ENCODE results near the gene OMA1. TPM values are rescaled to one million over a fixed set of nuclear protein-coding genes. Genes with fewer than 3 reads are reported as not detected.

The OMA1 gene
- total RNA-seq, 3 donors from 2014 or later (not counting 1 experiment from before 2014, with no cell fraction given): 27.2 to 41.1 (median 31.2) TPM

DNA sequence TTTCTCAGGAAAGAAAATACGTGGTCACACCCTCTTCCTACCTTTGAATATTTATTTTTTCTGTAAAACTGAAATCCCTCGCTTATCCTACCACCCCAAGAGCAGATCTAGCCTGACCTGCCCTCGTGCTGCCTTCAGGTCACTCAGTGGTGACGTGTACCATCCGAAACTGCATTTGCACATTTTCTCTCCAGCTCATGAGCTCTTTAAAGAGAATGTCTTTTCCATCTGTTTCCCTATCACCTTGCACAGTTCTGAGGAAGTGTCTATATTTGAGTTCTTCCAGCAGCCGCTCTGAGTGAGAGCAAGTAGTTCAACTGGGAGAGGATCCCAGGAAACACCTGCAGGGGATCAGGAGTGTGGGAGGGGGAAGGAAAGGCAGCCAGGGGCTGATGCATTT, 91.7 kb downstream of the OMA1 start:
- intact Hi-C loops (cut with micrococcal nuclease): no loop called here
- Histone ChIP-seq H3K9me3 (ENCODE audit: control insufficient read depth, insufficient read depth, low read length) (no peaks in the 10 kb centered on the region), H3K27me3 (ENCODE audit: control insufficient read depth, insufficient read depth, low read length) (no peaks in the 10 kb centered on the region), H3K36me3 (ENCODE audit: control insufficient read depth, insufficient read depth, low read length) (no peaks in the 10 kb centered on the region), H3K4me1 (ENCODE audit: control insufficient read depth, insufficient read depth, low read length) (no peaks in the 10 kb centered on the region), H3K27ac (ENCODE audit: low read length) (no peak overlapping the region), H3K4me3 (ENCODE audit: low read length) (no peak overlapping the region)
- Mint-ChIP-seq H3K36me3 (no peaks in the 10 kb centered on the region), H3K27me3 (ENCODE audit: low read depth in 2 of 2) (peaks cover 0 to 7% of the 10 kb centered on the region in 2 donors), H3K4me1 (no peaks in the 10 kb centered on the region), H3K27ac (no peak overlapping the region), H3K9me3 (peaks cover 0 to 2% of the 10 kb centered on the region in 2 donors), H3K4me3 (no peak overlapping the region)
- ATAC-seq (no peak), DNase-seq (no peak)
- TF ChIP-seq, protein P1, sequence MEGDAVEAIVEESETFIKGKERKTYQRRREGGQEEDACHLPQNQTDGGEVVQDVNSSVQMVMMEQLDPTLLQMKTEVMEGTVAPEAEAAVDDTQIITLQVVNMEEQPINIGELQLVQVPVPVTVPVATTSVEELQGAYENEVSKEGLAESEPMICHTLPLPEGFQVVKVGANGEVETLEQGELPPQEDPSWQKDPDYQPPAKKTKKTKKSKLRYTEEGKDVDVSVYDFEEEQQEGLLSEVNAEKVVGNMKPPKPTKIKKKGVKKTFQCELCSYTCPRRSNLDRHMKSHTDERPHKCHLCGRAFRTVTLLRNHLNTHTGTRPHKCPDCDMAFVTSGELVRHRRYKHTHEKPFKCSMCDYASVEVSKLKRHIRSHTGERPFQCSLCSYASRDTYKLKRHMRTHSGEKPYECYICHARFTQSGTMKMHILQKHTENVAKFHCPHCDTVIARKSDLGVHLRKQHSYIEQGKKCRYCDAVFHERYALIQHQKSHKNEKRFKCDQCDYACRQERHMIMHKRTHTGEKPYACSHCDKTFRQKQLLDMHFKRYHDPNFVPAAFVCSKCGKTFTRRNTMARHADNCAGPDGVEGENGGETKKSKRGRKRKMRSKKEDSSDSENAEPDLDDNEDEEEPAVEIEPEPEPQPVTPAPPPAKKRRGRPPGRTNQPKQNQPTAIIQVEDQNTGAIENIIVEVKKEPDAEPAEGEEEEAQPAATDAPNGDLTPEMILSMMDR (IDR thresholded peaks at IDR 0.05): no peak
- 94% methylated on average over 6 of the region's 6 CpGs for WGBS (ENCODE audit: insufficient coverage)

DNA sequence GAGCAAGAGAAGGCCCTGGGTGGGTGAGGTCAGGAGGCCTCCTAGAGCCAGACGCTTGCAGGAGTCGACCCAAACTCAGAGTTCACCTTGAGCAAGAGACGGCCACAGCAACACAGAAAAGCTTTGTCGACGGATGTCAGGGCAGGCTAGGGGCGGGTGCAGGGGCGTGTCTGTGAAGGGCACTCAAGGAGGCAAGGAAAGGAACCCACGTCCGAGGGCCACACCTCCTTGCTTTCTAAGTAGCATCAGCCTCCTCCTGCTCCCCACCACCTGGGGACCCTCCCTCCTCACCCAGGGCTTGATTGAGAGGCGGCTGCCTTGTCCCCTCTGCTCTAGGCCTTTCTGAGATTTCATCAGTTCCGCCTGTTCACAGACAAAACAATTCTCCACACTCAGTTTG, 92.1 kb downstream of the OMA1 start:
- Mint-ChIP-seq H3K36me3 (no peaks in the 10 kb centered on the region), H3K4me1 (no peaks in the 10 kb centered on the region), H3K9me3 (peaks cover 0 to 2% of the 10 kb centered on the region in 2 donors), H3K27me3 (ENCODE audit: low read depth in 2 of 2) (peaks cover 0 to 7% of the 10 kb centered on the region in 2 donors), H3K27ac (no peak overlapping the region), H3K4me3 (no peak overlapping the region)
- DNase-seq (no peak), ATAC-seq (no peak)
- 88% methylated on average over 11 of the region's 11 CpGs for WGBS (ENCODE audit: insufficient coverage)
- intact Hi-C loops (cut with micrococcal nuclease): no loop called here
- Histone ChIP-seq H3K27ac (ENCODE audit: low read length) (no peak overlapping the region), H3K36me3 (ENCODE audit: control insufficient read depth, insufficient read depth, low read length) (no peaks in the 10 kb centered on the region), H3K27me3 (ENCODE audit: control insufficient read depth, insufficient read depth, low read length) (no peaks in the 10 kb centered on the region), H3K9me3 (ENCODE audit: control insufficient read depth, insufficient read depth, low read length) (no peaks in the 10 kb centered on the region), H3K4me3 (ENCODE audit: low read length) (no peak overlapping the region), H3K4me1 (ENCODE audit: control insufficient read depth, insufficient read depth, low read length) (no peaks in the 10 kb centered on the region)
- TF ChIP-seq, protein P1 (IDR thresholded peaks at IDR 0.05): no peak

DNA sequence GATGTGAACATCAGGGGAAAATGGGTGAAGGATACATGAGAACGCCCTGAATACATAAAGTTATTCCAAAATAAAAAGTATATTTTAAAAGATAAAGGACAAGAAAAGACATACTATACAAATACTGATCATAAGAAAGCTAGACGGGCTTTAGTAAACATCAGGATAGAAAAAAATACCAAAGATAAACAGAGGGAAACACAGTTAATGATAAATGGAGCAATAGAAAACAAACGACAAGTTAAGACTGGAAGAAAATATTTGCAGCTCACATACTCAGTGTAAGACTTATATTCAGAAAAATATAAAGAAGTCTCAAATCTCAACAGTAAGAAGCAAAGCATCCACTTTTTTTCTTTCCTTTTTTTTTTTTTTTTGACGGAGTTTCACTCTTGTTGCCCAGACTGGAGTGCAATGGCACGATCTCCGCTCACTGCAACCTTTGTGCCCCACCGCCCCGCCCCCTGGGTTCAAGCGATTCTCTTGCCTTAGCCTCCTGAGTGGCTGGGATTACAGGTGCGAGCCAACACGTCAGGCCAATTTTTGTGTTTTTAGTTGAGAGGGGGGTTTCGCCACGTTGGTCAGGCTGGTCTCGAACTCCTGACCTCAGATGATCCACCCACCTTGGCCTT, 94.8 kb downstream of the OMA1 start:
- no peak overlapping the region for H3K27ac Mint-ChIP-seq
- H3K36me3 ChIP-seq (ENCODE audit: control insufficient read depth, insufficient read depth, low read length): no peaks in the 10 kb centered on the region
- peaks cover 11% of the 10 kb centered on the region in 2 donors for H3K27me3 Mint-ChIP-seq (ENCODE audit: low read depth in 2 of 2)
- H3K4me1 ChIP-seq (ENCODE audit: control insufficient read depth, insufficient read depth, low read length): no peaks in the 10 kb centered on the region
- no peaks in the 10 kb centered on the region for H3K27me3 ChIP-seq (ENCODE audit: control insufficient read depth, insufficient read depth, low read length)
- ATAC-seq: no peak
- no peaks in the 10 kb centered on the region for H3K9me3 Mint-ChIP-seq
- H3K4me3 Mint-ChIP-seq: no peak overlapping the region
- 93% methylated on average over 10 of the region's 14 CpGs for WGBS (ENCODE audit: insufficient coverage)
- H3K36me3 Mint-ChIP-seq: no peaks in the 10 kb centered on the region
- TF ChIP-seq, protein P1 (IDR thresholded peaks at IDR 0.05): no peak
- intact Hi-C loops (cut with micrococcal nuclease): no loop called here
- no peak for DNase-seq
- H3K27ac ChIP-seq (ENCODE audit: low read length): no peak overlapping the region
- no peak overlapping the region for H3K4me3 ChIP-seq (ENCODE audit: low read length)
- no peaks in the 10 kb centered on the region for H3K4me1 Mint-ChIP-seq
- H3K9me3 ChIP-seq (ENCODE audit: control insufficient read depth, insufficient read depth, low read length): no peaks in the 10 kb centered on the region

DNA sequence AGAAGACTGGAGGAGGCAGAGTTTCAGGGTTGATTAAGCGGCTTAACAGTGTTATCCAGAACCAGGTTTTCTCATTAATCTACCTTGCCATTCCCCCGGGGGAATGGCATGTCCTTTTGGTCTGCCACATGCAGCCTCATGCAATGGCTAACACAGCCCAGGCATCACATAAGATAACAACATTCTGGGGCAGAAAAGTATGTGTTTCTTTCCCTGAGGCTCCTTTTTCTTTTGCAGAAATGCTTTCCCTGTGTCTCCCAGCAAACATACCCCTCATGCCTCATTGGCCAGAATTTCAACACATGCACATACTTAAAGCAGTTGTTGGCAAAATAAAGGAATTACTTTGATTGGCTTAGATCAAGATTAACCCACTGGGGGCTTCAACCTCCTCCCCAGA, 98.6 kb downstream of the OMA1 start:
- no peak overlapping the region for H3K27ac Mint-ChIP-seq
- intact Hi-C loops (cut with micrococcal nuclease): no loop called here
- Histone ChIP-seq H3K9me3 (ENCODE audit: control insufficient read depth, insufficient read depth, low read length) (no peaks in the 10 kb centered on the region), H3K4me1 (ENCODE audit: control insufficient read depth, insufficient read depth, low read length) (no peaks in the 10 kb centered on the region), H3K36me3 (ENCODE audit: control insufficient read depth, insufficient read depth, low read length) (no peaks in the 10 kb centered on the region), H3K27me3 (ENCODE audit: control insufficient read depth, insufficient read depth, low read length) (no peaks in the 10 kb centered on the region), H3K27ac (ENCODE audit: low read length) (no peak overlapping the region), H3K4me3 (ENCODE audit: low read length) (no peak overlapping the region)
- H3K4me3 Mint-ChIP-seq: no peak overlapping the region
- no peaks in the 10 kb centered on the region for H3K9me3 Mint-ChIP-seq
- H3K27me3 Mint-ChIP-seq (ENCODE audit: low read depth in 2 of 2): peaks cover 4 to 11% of the 10 kb centered on the region in 2 donors
- DNase-seq (no peak), ATAC-seq (no peak)
- H3K36me3 Mint-ChIP-seq: no peaks in the 10 kb centered on the region
- TF ChIP-seq, protein P1 (IDR thresholded peaks at IDR 0.05): no peak
- no peaks in the 10 kb centered on the region for H3K4me1 Mint-ChIP-seq
- WGBS (ENCODE audit: insufficient coverage): 94% methylated on average over 2 of the region's 2 CpGs
